NOMO-1 treated with DMSO at 0.1 percent for 48 hours (cell line): Measurements from ENCODE around the gene LIX1.

Experiments used
- DNase-seq: peaks from one replicate; lab custom pipeline; 2025; ENCODE audit not compliant: unreplicated experiment; lab: John Stamatoyannopoulos, UW

The LIX1 gene

DNA sequence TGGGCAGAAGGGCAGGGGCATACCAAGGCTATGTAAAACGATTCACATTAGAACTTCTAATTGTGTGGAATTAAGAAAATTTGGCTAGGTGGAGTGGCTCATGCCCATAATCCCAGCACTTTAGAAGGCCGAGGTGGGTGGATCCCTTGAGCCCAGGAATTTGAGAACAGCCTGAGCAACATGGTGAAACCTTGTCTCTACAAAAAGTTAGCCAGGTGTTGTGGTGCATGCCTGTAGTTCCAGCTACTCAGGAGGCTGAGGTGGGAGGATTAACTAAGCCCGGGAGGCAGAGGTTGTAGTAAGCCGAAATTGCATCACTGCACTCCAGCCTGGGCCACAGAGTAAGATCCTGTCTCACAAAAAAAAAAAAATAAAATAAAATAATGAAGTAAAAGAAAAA is 65.2 kb downstream of the LIX1 start:
- DNase-seq, result no peak

DNA sequence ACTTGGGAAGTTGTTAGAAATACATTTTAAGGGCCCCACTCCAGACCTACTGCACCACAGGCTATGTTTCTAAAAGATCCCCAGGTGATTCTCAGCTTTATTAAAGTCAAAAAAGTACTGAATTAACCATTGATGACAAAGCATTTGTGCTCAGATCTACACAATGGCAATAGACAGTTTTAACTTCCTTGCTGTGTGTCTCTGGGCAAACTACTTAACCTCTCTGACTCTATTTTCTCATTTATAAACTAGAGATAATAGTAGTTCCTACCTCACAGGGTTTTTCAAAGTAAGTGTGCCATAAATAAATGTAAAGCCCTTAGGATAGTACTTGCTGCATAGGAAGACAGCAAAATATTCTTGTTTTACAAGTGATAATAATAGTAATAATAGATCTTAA is 66.3 kb downstream of the LIX1 start:
- no peak for DNase-seq

DNA sequence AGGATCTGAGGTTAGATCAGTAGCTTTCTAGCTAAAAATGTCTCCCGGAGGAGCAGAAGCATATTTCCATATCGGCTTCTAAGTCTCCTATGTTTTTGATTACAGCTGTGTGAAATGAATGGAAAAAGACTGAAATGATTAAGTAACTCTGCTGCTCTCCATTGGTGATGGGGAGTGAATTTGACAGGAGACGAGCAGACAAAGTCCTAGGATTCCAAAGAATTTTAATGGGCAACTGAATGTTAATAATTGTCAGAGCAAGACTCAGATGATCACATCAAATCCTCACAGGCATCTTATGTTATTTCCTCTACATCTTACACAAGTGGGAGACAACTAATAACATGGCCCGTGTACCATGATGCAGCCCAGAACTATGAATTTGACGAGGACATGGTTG is 66.8 kb downstream of the LIX1 start:
- no peak for DNase-seq

DNA sequence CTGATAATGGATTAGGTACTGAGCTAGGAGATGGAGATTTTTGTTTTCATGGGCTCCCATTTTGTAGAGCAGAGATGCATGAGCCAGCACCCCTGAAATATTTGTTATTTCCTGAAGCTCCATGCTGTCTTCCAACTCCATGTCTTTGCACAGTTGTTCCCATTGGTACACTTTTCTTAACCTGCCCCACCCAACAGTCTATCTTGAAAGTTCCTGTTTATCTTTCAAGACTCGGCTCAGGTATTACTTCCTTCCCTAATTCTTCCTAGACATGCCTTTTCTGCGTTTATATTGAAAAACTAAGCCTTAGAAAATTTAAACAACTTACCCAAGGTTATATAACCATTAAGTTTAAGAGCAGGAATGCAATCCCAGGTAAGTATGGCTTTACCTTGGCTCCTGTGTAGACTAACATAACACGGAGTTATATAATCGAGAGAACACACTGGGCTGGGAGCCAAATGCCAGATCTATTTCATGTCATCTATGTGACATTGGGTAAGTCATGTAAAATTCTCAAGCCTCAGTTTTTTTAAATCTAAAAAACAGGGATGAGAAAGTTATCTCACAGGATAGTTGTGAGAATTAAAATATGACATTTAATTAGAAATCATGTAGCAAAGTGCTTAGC is 67.4 kb downstream of the LIX1 start:
- DNase-seq, result no peak

DNA sequence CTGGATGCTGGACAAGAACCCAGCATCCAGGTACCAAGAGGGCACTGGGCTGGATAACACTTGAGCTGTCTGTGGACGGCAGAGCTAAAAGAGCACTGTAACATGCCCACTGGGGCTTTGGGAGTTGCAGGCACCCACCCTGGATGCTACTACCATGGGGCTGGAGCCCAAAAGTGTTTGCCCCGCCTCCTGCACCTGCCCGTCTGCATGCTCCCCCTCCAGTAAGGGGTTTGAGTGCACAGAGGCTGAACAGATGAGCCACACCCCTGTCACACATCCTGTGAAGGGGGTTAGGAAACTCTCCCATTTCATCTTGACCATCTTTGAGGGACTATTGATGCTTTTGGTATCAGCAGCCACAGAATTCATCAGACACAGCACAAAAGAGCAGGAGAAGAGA is 69.0 kb downstream of the LIX1 start:
- DNase-seq, result no peak

DNA sequence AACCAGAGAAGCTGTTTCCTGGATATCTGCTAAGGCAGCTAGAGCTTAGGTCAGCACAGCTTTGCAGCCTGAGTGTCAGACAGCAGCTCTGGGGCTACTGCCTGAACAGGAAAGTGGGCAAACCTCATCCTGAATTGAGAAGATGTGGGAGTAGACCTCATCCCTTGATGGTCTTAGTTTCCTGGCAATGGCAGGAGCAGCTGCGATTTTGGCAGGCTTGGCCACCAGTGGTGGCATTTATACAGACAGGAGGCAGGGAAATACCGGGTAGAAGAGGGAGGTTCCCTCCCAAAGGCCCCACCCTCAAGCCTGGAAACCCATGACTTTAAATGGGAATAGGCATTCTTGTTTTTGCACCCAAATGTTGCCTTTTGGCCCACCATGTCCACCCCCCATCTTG is 69.7 kb downstream of the LIX1 start:
- DNase-seq, result no peak

DNA sequence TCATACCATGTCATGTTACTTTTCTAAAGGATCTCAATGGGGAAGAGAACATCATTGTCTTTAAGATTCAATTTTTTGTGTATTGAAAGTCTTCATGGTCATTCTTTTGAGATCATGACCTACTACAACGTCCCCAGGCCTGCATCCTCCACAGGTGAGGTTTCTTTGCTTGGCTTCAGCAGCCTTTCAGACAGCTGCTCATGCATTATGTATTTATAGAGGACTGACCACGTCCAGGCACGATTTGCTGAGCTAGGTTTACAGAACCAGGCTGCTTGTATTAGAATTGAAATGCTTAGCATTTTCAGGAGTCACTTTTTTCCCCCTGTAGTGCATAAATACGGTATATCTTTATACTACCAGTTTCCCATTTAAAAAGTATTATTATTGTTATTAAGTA is 70.4 kb downstream of the LIX1 start:
- DNase-seq, result no peak

DNA sequence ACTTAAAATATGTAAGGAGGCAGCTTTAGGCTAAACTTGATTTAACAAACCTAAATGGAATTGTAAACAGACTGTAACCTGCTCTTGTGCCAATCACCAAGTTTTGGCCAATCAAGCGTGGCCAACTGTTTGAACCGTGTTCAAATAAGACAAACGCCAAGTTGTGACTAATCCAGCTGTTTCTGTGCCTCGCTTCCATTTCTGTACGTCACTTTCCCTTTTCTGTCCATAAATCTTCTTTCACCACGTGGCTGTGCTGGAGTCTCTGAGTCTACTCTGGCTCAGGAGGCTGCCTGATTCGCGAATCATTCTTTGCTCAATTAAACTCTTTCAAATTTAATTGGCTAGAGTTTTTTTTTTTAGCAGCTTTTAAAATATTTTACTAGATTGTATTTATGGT is 71.3 kb downstream of the LIX1 start:
- DNase-seq, result peak; percentile 14

DNA sequence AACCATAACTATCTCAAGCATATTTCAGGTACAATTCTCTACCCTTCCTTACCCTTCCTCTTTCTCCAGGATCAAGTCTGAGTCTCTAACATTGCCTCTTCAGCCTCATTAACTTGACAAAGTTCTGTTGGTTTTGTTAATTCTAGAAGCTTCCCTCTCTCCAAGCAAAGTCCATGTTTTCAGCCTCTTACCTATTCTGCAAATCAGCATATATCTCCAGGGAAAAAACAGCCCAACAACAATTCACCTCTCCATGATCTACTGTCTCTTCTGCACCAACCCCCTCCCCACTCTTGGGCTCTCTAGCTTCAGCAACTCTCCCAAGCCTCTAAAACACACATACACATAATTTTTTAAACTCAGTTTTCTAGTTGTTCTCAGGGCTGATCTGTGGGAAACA is 72.2 kb downstream of the LIX1 start:
- no peak for DNase-seq

DNA sequence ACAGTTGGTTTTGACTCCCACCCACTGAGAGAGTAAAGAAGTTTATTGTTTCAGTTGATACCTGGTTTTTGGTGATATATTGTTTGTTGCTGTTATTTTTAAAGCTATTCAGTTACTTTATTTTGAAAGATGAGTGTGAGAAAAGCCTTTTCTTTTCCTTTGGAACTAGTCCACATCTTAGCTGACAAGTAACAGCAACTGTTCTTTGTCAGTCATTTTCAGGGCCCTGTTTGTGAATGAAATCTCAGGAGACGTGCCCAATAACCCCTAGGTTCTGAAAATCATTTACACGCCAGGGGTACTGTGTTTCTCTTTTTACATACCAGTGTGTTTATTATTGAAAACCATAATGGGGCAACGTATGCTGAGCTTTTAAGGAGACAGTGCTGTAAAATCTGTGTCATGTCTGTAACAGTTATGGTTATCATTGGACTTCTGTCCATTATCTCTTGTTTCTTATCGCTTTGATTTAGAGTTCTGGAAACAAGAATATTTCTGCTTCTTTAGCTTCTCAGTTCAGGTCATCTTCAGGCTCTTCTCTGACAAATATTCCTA is 75.0 kb downstream of the LIX1 start:
- no peak for DNase-seq

DNA sequence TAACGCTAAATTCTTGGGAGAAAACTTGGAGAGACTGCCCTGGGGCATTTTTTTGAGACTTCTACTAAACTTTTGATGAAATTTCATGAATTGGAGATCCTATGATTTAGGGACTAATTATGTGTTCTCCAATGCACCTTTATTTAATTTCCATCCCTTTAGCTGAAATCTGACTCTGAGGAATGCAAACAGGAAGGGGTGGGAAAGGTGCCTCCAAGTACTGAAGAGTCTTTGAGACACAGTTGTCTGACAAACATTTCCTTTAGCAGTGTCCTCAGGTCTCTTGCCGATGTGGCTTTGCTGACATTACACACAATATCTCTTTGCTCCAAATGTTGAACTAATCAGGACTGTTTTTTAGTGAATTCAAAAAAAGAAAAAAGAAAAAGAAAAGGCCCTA is 76.9 kb downstream of the LIX1 start:
- DNase-seq, result no peak

DNA sequence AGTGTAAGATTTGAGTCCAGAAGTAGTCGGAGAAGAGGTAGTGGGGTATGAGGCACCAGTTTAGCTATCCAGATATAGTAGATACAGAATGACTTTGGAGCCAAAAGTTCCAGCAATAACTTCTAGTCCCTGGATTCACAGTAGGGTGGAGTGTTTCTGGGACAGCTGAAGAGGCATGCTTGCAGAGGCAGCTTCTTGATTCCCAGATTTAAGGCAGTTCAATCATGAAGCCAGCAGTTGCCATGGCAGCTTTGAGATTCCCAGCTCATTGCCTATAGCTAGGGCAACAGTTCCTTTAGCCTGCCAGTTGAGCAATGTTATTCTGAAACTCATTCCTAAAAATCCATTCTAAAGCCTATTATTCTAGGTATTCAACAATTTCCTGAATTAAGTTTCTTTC is 79.2 kb downstream of the LIX1 start:
- no peak for DNase-seq

DNA sequence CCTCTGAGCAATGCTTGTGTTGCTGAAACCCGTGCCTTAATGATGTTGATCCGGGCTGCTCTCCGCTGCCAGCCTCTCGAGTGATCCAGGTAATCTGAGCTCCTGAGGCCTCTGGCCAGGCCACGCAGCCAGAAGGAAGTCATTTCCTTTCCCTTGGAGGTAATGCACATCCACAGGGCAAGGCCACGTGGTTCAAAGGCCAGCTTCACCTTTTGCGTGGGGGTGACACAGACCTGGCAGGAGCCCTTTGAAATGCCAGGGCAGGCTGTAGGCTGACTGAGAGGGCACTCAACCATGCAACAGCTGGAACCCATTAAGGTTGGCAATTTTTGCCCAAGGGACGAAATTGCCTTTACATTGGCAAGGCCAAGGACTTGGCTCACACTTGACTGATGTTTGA is 80.4 kb downstream of the LIX1 start:
- DNase-seq, result no peak

DNA sequence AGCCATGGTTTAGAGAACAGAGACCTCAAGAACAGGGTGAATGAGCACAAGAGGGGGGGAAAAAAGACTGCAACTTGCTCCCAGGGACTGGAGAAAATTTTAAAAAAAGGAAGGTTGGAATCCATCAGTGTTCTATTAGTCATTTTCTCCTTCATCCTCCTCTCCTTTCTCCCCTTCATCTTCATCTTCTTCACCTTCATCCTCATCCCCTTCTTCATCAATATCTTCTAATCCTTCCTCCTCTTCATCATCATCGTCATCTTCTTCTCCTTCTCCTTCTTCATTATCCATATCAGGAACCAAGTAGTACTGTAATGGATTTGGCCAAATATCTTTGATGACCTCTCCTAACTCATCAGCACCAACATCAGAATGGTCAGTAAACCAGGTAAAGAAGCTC is 86.1 kb downstream of the LIX1 start:
- no peak for DNase-seq

DNA sequence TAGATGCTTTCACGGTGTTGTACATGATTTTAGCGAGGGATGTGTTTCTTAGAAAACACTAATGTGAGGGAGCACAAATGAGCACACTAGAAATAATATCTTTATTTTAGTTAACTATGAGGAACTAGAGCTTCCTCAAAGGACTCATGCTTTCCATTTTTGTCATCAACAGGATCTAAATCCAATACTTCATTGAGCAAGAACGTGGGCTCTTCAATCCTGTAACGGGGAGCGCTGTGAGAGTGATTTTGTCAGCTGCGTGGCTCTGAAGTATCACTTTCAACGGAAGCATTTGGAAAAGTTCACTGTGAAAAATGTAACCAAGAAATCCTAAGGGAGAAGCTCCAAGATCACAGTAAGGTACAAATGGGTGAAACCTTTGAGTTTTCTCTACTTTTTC is 93.2 kb downstream of the LIX1 start:
- DNase-seq, result peak; percentile 74

DNA sequence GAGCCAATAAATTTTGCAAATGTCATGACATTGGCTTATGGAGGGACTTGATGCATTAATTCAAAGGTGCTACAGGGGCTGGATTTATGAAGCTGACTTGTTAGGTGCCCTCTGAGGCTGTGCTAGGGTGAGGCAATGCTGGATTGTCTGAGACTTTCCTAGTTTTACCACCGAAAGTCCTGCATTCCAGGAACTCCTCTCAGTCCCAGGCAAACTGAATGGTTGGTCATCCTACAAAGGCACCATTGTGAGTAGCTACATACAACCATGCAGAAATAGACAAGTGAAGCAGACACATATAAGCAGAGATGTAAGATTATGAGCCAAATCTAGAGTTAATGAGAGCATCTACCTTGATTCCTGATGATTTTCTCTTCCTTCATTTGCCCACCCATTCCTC is 95.3 kb downstream of the LIX1 start:
- DNase-seq, result no peak

DNA sequence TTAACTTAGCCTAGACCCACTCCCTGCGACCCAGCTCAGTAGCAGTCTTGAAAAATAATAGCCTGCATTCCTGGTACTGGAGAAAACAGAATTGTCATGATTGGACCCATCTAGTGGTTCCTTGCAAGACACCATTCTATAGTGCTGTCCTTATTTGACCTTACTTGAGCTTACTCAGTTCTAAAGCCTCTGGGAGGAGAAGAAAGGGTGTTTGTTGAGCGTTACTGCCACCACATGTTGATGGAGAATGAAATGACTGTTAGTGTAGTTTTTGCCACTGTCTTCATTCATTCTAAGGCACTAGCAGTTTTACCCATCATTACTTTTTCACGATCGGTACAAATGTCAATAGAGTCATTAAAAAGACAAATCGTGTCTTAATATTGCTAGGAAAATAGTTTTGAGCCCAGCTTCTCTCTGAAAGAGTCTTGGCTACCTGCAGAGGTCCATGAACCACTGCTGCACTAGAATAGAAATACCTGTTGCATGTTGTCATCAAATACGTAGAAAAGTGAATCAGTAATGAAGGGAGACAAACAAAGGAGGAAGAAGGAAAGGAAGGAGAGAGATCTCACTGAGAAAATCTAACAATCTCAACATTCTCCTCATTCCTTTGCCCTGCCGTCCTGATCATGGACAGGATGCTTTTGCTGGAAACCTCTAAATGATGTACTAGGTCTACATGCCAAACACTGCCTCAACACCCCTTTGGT is 96.0 kb downstream of the LIX1 start:
- DNase-seq, result no peak

DNA sequence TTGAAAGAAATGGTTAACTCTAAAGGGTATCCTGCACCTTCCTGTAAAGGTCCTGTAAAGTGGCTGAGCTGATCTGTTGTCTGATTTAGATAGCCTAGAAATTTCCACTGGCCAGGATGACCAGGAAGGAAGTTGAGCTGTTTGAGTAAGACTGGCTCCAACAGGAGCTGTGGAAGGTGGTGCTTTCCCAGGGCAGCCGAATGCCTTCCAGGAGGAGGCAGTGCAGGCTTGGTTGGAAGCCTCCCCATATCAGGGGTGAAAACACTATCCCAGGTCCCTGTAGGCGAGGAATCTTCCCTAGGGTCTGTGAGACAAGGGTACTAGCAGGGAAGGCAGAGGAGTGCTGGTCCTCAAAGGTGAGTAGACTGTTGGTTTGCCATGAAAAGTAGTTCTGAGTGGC is 98.4 kb downstream of the LIX1 start:
- DNase-seq, result no peak

DNA sequence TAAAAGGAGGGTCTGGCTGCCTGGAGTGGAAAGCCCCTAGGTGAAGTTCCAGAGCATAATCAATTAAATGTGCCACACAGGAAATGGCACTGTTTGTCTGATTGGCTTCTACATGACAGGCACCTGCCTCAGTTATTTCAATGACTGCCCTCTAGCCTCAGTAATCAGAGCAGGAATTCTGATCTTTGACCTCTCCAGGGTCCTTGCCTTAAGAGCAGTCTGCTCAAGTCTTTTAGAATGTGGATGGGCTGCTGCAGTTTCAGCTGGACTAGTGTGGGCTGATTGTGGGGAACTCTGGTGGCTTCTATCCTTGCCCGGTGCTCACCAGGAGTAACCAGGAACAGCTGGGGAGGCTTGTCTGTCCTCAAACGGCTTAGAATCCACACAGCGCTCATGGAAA is 98.9 kb downstream of the LIX1 start:
- DNase-seq, result no peak

DNA sequence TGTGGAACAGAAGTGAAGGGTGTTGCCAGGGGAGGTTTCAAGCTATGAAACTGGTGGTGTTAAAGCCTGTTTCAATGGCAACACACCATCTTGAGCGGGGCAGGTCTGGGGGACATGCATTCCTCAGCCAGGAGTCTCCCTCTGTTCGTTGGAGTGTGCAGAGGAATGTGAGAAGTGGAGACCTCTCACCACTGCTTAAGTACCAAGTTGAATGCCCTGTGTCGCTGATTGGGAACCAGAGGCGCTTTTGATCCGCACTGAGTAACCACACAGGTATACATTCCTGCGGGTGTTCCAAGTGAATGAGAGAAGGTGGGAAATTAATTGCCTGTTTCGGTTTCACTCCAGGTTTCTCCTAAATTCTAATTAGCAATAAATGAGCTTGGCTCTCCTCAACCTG is 99.4 kb downstream of the LIX1 start:
- no peak for DNase-seq
